Activated naive CD8-positive, alpha-beta T cell treated with anti-CD3 and anti-CD28 coated beads for 36 hours (primary cell): ENCODE data around the gene SMARCA2. TPM values are rescaled to one million over a fixed set of nuclear protein-coding genes. Genes with fewer than 3 reads are reported as not detected.
A peak's percentile ranks its signal among the peaks of the same experiment; 100 is the strongest.

ENCODE experiments used
- DNase-seq: peaks from one replicate; pipeline ENCODE4 v3.0.0; 2021
- H3K27ac Mint-ChIP-seq: one replicate; pipeline ENCODE4 v1.8.0; 2022; ENCODE audit warnings: mild to moderate bottlenecking, moderate library complexity, mixed read lengths
- H3K27me3 Mint-ChIP-seq: one replicate; pipeline ENCODE4 v1.8.0; 2022; ENCODE audit warnings: mild to moderate bottlenecking, mixed read lengths
- H3K36me3 Mint-ChIP-seq: one replicate; pipeline ENCODE4 v1.8.0; 2021; ENCODE audit warnings: mild to moderate bottlenecking, mixed read lengths
- H3K4me1 Mint-ChIP-seq: one replicate; pipeline ENCODE4 v1.8.0; 2021; ENCODE audit warnings: mixed read lengths
- H3K4me3 Mint-ChIP-seq: one replicate; pipeline ENCODE4 v1.8.0; 2022; ENCODE audit warnings: mild to moderate bottlenecking, moderate library complexity, mixed read lengths
- H3K9me3 Mint-ChIP-seq: one replicate; pipeline ENCODE4 v1.8.0; 2022; ENCODE audit warnings: mixed read lengths
- total RNA-seq, 2 experiments: library from RNA; stranded (reverse); gene quantifications; one replicate each; pipeline ENCODE4 v1.2.3, GENCODE V29; 2021

Gene SMARCA2
- total RNA-seq, 2 experiments from 2014 or later, result 90.0 to 91.5 TPM

DNA sequence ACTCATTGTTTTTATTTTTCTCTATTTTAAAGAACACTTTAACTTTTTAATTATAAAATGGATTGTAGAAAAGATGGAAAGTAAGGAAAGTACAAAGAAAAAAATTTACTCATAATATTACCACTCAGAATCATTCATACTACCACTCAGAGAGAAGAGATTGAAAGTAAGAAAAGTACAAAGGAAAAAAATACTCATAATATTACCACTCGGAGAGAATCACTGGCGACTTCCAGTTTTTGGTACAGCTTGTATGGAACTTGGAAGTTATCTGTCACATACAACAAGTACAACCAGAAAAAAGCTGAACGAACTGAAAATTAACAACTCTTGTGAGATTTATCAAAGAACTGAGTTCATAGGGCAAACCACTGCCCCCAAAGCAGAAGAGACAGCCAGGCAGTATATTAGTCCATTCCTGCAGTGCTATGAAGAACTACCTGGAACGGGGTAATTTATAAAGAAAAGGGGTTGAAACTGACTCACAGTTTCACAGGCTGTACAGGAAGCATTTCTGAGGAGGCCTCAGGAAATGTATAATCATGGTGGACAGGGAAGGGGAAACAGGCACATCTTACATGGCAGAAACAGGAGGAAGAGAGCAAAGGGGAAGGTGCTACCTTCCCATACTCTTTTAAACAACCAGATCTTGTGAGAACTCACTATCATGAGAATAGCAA, 183.9 kb downstream of the SMARCA2 start:
- Mint-ChIP-seq H3K36me3 (peaks cover 66% of the 10 kb centered on the region), H3K4me3 (no peak overlapping the region), H3K9me3 (peaks cover 33% of the 10 kb centered on the region), H3K27ac (no peak overlapping the region), H3K27me3 (no peaks in the 10 kb centered on the region), H3K4me1 (peaks cover 12% of the 10 kb centered on the region)
- no peak for DNase-seq

DNA sequence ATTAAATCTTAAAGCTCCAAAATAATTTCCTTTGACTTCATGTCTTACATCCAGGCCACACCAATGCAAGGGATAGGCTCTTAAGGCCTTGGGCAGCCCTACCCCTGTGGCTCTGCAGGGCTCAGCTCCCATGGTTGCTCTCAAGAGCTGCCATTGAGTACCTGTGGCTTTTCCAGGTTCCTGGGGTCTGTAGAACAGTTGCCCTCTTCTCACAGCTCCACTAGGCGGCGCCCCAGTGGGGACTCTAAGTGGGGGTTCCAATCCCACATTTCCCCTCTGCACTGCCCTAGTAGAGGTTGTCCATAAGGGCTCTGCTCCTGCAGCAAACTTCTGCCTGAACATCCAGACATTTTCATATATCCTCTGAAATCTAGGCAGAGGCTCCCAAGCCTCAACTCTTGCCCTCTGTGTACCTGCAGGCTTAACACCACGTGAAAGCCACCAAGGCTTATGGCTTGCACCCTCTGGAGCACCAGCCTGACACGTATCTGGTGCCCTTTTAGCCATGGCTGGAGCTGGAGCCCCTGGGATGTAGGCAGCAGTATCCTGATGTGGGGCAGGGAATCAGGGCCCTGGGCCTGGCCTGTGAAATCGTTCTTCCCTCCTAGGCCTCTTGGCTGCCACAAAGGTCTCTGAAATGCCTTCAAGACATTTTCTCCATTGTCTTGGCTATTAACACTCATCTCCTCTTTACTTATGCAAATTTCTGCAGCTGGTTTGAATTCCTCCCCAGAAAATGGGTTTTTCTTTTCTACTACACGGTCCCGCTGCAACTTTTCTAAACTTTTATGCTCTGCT, 185.1 kb downstream of the SMARCA2 start:
- H3K27ac Mint-ChIP-seq, result no peak overlapping the region
- peaks cover 12% of the 10 kb centered on the region for H3K4me1 Mint-ChIP-seq
- H3K9me3 Mint-ChIP-seq, result peaks cover 33% of the 10 kb centered on the region
- no peak overlapping the region for H3K4me3 Mint-ChIP-seq
- H3K27me3 Mint-ChIP-seq, result no peaks in the 10 kb centered on the region
- peaks cover 55% of the 10 kb centered on the region for H3K36me3 Mint-ChIP-seq
- DNase-seq, result no peak

DNA sequence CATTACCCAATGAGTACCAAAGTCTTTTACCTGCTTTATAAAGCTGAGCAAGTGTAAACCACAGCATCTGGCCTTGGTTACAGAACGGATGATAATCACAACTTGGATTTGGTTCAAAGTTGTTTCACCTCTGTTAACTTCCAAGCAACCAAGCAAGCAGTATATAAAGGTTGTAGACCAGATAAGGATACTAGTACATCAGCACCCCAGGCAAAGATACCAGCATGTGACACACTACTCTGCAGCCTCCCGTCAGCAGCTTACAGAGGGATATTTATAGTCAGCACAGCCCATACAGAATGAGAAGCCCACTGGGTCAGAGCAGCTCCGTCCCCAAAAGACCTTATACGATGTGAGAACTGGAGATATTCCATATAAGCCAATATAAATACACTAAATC, 193.3 kb downstream of the SMARCA2 start:
- Mint-ChIP-seq H3K4me1 (peaks cover 6% of the 10 kb centered on the region), H3K4me3 (no peak overlapping the region), H3K27ac (no peak overlapping the region), H3K27me3 (no peaks in the 10 kb centered on the region), H3K9me3 (peaks cover 2% of the 10 kb centered on the region), H3K36me3 (peaks cover 2% of the 10 kb centered on the region)
- no peak for DNase-seq

DNA sequence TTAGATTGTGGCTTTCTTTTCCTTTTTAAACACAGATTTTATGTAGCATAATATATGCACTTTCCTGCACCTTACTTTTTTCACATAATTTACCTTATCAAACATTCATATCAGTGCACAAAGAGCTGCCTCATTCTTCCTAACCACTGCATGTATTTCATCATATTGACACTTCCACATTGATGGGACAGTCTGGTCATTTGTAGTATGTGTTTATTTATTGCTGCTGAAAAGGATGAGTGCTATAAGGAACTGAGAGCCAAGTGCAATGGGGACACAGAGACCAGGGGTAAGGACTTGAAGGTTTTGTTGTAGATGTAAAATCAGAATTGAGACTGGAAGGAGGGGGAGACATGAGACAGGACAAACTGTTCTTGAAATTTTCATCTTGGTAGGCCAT, 193.8 kb downstream of the SMARCA2 start:
- no peak overlapping the region for H3K4me3 Mint-ChIP-seq

DNA sequence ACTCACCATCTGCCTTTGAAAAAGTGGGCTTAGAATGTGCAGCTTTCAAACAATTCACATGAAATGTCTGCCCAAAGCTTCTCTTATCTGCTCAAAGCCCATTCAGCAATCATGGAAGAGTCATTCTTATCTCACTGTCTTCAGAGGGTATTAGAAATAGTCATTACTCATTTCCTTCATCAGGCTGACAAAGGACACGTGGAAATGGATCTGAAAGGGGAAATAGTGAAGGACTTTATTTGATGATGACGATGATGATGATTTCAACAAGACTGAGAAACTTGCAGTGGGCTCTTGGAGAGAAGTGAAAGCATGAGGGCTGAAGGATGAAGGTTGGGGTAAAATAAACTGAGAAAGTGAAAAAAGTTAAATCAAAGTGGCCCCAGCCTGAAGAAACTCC, 194.3 kb downstream of the SMARCA2 start:
- no peaks in the 10 kb centered on the region for H3K27me3 Mint-ChIP-seq
- H3K36me3 Mint-ChIP-seq, result peaks cover 2% of the 10 kb centered on the region
- no peak for DNase-seq
- H3K9me3 Mint-ChIP-seq, result no peaks in the 10 kb centered on the region
- H3K4me3 Mint-ChIP-seq, result no peak overlapping the region
- H3K4me1 Mint-ChIP-seq, result peaks cover 6% of the 10 kb centered on the region
- H3K27ac Mint-ChIP-seq, result no peak overlapping the region

More for the DNA sequence above, 193.8 kb downstream of the SMARCA2 start:
- H3K4me1 Mint-ChIP-seq, result peaks cover 6% of the 10 kb centered on the region
- no peak for DNase-seq
- H3K27ac Mint-ChIP-seq, result no peak overlapping the region
- peaks cover 2% of the 10 kb centered on the region for H3K36me3 Mint-ChIP-seq
- no peaks in the 10 kb centered on the region for H3K27me3 Mint-ChIP-seq
- H3K9me3 Mint-ChIP-seq, result no peaks in the 10 kb centered on the region

DNA sequence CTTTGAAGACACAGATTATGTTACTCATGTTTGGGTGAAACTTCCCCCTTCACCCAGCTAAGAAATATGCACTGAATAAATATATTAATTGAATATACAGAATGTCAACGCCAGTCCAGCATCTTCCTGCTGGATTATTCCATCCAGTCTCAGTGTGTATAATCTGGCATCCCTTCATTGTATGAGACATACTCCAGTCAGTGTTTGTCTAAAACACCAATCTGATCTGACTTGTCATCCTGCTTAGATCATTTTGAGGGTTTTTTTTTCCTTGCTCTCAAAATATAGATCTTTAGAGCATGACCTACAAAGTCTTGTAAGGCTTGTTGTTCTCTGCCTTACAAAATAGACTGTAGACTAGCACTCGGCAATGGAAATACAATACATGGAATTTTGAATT, 195.1 kb downstream of the SMARCA2 start:
- peaks cover 2% of the 10 kb centered on the region for H3K36me3 Mint-ChIP-seq
- H3K4me1 Mint-ChIP-seq, result peaks cover 6% of the 10 kb centered on the region
- H3K27me3 Mint-ChIP-seq, result no peaks in the 10 kb centered on the region
- no peaks in the 10 kb centered on the region for H3K9me3 Mint-ChIP-seq
- no peak overlapping the region for H3K4me3 Mint-ChIP-seq
- DNase-seq, result no peak
- H3K27ac Mint-ChIP-seq, result no peak overlapping the region

DNA sequence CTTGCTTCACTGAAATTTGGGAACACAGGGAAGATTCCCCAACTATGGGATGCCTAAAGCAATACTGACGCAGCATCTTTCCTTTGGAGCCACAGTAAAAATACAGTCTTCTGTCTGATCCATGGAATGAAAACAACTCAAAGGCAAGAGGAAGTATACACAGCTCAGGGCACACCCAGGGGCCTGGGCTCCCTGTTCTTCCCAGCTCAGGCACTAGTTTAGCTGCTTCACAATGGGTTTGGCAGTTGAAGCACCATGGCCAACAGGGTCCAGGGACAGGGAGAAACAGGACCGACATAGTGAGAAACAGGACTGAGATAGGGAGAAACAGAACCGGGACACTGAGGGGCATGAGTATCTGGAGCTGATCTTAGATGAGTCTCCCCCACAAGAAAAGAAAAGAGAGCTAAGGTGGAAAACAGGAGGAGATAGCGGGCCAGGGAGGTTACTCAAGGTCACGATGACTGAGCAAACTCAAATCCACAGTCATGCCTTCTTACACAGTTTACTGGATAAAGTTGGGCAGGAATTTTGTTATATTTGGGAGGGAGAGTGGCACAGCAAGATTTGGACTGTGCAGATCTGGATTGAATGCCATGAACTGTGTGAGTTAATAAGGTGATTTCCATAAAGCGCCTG, 198.8 kb downstream of the SMARCA2 start:
- Mint-ChIP-seq H3K4me3 (no peak overlapping the region), H3K27ac (no peak overlapping the region), H3K9me3 (no peaks in the 10 kb centered on the region), H3K27me3 (no peaks in the 10 kb centered on the region), H3K4me1 (peaks cover 6% of the 10 kb centered on the region), H3K36me3 (no peaks in the 10 kb centered on the region)
- DNase-seq, result no peak

DNA sequence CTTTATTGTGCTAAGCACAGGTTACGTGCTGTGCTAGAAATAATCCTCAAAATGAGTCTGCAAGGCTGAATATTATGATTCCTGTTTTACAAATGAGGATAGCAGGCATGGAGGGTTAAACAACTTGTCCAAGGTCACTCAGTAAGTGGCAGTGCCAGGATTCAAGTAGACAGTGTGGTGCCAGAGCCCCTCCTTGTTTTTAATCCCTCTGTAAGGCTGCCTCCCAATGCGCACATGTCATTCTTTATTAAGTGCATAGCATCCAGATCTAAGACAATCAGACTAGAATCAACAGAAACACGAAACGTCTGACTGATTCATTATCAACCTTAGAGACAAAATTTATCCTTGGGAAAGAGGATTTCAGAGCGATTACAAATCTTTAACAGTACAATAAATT, 199.6 kb downstream of the SMARCA2 start:
- H3K36me3 Mint-ChIP-seq, result no peaks in the 10 kb centered on the region
- no peak for DNase-seq
- H3K27ac Mint-ChIP-seq, result no peak overlapping the region
- H3K4me1 Mint-ChIP-seq, result no peaks in the 10 kb centered on the region
- no peaks in the 10 kb centered on the region for H3K27me3 Mint-ChIP-seq
- no peak overlapping the region for H3K4me3 Mint-ChIP-seq
- no peaks in the 10 kb centered on the region for H3K9me3 Mint-ChIP-seq

DNA sequence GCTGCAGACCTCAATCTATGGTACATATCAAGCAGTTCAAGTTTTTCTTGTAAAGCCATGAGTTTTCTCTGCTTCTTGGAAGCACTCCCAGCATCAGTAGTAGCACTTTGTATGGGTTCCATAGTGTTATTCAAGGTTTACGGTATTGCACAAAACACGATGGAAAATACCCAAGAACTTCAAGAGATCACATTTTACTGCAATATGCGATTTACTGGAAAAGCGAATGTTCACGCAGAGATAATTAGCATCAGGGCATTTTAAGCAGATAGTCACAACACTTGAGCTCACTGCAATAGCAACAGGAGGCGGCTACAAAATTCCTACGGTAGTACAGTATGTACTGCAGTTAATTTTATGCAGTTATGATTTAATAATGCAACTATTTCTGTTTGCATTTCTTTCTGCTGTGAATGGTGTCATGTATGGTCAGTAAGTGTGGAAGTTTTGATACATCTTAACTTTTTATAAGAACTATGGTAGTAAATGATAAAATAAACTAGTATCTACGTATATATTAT, 200.8 kb downstream of the SMARCA2 start:
- H3K4me1 Mint-ChIP-seq, result no peaks in the 10 kb centered on the region
- no peak overlapping the region for H3K27ac Mint-ChIP-seq
- no peak overlapping the region for H3K4me3 Mint-ChIP-seq
- H3K36me3 Mint-ChIP-seq, result peaks cover under 1% of the 10 kb centered on the region
- peaks cover under 1% of the 10 kb centered on the region for H3K9me3 Mint-ChIP-seq
- no peaks in the 10 kb centered on the region for H3K27me3 Mint-ChIP-seq
- no peak for DNase-seq

DNA sequence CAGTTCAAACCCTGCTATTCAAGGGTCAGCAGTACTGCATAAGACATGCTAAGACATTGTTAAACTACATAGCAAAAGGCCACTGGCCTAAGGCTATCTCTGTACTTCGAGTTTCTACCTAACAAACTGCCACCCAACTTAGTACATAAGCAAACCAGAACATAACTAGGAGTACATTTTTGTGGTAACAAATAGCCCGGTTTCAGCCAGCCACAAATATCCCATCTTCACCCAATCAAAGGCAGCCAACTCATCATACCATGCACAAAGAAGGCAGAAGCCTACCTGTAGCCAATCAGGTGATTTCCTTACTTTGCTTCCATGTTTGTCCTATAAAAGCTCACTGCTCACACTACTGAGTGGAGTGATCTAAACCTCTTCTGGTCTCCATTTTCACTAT, 201.4 kb downstream of the SMARCA2 start:
- Mint-ChIP-seq H3K27me3 (no peaks in the 10 kb centered on the region), H3K4me3 (no peak overlapping the region), H3K4me1 (no peaks in the 10 kb centered on the region), H3K27ac (no peak overlapping the region), H3K36me3 (peaks cover 2% of the 10 kb centered on the region), H3K9me3 (peaks cover 3% of the 10 kb centered on the region)
- no peak for DNase-seq

DNA sequence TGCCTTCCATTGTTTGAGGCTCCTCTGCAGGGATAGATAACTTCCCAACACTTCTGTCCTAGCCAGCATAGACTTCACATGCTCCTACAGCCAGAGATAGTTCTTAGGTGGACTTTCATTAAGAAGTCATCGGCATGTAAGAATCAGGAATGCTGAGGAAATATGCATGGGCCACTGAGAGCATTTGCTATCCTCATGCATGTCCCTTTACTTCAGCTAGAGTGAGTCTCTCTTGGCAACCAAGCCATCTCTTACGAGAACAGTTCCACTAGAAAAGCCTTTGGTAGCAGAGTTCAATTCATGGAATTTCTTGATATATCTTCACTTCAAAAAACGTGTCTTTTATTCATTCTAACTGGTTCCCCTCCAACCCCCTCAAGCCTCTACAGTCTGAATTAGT, 202.4 kb downstream of the SMARCA2 start:
- H3K4me1 Mint-ChIP-seq, result no peaks in the 10 kb centered on the region
- H3K4me3 Mint-ChIP-seq, result no peak overlapping the region
- peaks cover 3% of the 10 kb centered on the region for H3K36me3 Mint-ChIP-seq
- peaks cover 3% of the 10 kb centered on the region for H3K9me3 Mint-ChIP-seq
- no peaks in the 10 kb centered on the region for H3K27me3 Mint-ChIP-seq
- H3K27ac Mint-ChIP-seq, result no peak overlapping the region
- DNase-seq, result no peak

DNA sequence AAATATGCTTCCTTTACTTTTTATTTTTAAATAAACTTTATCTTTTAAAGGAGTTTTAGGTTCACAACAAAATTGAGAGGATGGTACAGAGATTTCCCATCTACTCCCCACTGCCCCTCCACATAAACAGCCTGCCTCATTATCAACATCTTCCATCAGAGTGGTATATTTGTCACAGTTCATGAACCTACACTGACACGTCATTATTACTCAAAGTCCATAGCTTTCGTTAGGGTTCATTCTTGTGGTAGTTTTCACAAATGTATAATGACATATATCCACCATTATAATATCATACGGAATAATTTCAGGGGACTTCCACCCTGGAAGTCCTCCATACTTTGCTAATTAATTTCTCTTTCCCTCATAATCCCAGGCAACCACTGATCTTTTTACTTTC, 204.9 kb downstream of the SMARCA2 start:
- Mint-ChIP-seq H3K27me3 (no peaks in the 10 kb centered on the region), H3K27ac (no peak overlapping the region), H3K4me3 (no peak overlapping the region), H3K4me1 (no peaks in the 10 kb centered on the region), H3K9me3 (peaks cover 4% of the 10 kb centered on the region), H3K36me3 (peaks cover 4% of the 10 kb centered on the region)
- DNase-seq, result no peak

DNA sequence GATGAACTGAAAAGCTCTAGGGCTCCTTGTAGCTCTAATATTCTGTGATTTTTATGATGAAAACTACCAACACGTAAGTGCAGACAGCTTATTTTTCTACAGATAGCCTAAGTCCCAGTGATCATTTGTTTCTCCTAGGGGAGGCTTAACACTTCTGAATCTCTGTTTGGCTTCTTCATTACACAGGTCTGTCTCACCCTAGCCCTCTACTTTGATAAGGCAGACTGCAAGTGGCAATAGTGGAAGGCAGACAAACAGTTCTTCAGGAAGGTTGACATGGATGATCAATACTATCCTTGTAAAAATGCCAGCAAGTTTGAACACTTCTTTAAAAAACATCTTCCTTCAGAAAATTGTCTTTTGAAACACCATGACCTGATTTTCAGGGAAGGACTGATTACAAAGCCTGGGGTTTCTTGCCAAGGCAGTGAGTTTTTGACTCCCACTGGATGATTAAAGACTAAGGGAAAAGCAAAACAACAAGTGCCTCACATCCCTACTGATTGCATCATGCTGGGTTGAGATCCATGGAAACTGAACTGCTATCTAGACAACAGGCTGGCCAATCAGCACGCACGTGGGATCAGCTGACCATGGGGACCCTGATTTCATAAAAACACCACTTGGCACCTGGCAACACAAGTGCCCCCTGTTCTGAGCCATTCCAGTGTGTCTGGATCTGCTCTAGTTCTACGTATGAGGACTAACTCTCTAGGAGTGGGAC, 212.2 kb downstream of the SMARCA2 start:
- Mint-ChIP-seq H3K36me3 (peaks cover 2% of the 10 kb centered on the region), H3K9me3 (peaks cover 1% of the 10 kb centered on the region), H3K27ac (no peak overlapping the region), H3K27me3 (no peaks in the 10 kb centered on the region), H3K4me3 (no peak overlapping the region), H3K4me1 (peaks cover 2% of the 10 kb centered on the region)
- DNase-seq, result no peak

DNA sequence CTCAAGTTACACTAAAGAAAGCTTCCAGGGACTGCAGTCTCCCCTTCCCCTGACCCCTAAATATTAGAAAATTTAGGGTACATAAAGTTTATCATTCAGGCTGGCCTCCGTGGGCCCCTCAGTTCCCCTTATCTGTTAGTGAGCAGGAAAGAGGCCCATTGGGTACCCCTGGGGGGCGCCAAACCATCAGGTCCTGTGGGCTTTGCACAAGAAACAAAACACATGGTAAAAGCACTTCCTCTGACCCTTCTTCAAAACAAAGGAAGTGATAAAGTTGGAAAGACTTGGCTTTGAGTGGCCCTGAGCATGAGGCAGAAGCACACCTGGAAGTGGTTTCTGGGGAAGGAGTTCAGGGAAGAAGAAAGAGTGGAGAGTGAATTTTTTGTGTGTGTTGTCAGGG, 213.0 kb downstream of the SMARCA2 start:
- H3K36me3 Mint-ChIP-seq, result no peaks in the 10 kb centered on the region
- H3K27me3 Mint-ChIP-seq, result no peaks in the 10 kb centered on the region
- DNase-seq, result peak; percentile 14
- no peak overlapping the region for H3K27ac Mint-ChIP-seq
- no peak overlapping the region for H3K4me3 Mint-ChIP-seq
- peaks cover 2% of the 10 kb centered on the region for H3K4me1 Mint-ChIP-seq
- H3K9me3 Mint-ChIP-seq, result no peaks in the 10 kb centered on the region

DNA sequence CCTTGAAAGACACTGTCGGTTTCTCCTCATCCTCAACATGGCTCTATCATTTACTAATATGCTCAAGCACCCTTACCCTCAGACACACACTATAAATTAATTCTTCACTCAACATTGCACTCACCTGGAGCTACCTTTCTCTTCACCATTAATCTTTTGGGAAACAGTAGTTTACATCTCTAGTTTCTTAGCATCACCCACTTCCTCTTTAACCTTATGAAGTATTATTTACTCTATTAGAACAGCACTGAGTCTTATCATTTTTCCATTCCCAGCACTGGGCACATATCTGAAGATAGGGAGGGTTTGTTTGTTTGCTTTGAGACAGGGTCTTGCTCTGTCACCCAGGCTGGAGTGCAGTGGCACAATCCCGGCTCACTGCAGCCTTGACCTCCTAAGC, 213.5 kb downstream of the SMARCA2 start:
- no peak for DNase-seq
- Mint-ChIP-seq H3K27ac (no peak overlapping the region), H3K4me3 (no peak overlapping the region), H3K9me3 (no peaks in the 10 kb centered on the region), H3K27me3 (no peaks in the 10 kb centered on the region), H3K36me3 (no peaks in the 10 kb centered on the region), H3K4me1 (peaks cover 2% of the 10 kb centered on the region)
